Occipital lobe (tissue), 2 donors: ENCODE results near the gene SNX33. TPM values are rescaled to one million over a fixed set of nuclear protein-coding genes. Genes with fewer than 3 reads are reported as not detected.
"Not testable (repeated sequence)": the region's sequence is repeated elsewhere in the genome, so short reads cannot be mapped to it uniquely, and the experiment has no call there.

Experiments
- DNase-seq: peaks from one replicate; lab custom pipeline; 2025; lab: John Stamatoyannopoulos, UW
- total RNA-seq: library from RNA; depleted of rRNA; stranded (reverse); fragments of >200 nt; gene quantifications from one replicate; pipeline ENCODE4 v1.2.3, GENCODE V29; 2014

Gene SNX33
- total RNA-seq, 1 donor from 2014 or later, result 1.4 TPM

- DNase-seq, result no peak
These were observed 34.7 kb downstream of the SNX33 start for GRCh38 chr15:75682181-75683135.

- peak; percentile 25 for DNase-seq
These were observed 36.1 kb downstream of the SNX33 start for GRCh38 chr15:75683646-75684312.

- DNase-seq, result no peak
These were observed 36.9 kb downstream of the SNX33 start for GRCh38 chr15:75684648-75685047.

- DNase-seq, result no peak
These were observed 37.5 kb downstream of the SNX33 start for GRCh38 chr15:75685195-75685594.

- DNase-seq, result peak; percentile 29
These were observed 38.5 kb downstream of the SNX33 start for GRCh38 chr15:75686212-75686642.

- no peak for DNase-seq
These were observed 40.0 kb downstream of the SNX33 start for GRCh38 chr15:75687486-75688277.

GRCh38 chr15:75688278-75688557, 40.5 kb downstream of the SNX33 start:
- no peak for DNase-seq

- DNase-seq, result no peak
These were observed 41.1 kb downstream of the SNX33 start for GRCh38 chr15:75688831-75689230.

- DNase-seq, result not testable (repeated sequence)
These were observed 41.7 kb downstream of the SNX33 start for GRCh38 chr15:75689429-75689828.

GRCh38 chr15:75692311-75692710, 44.6 kb downstream of the SNX33 start:
- DNase-seq, result not testable (repeated sequence)

GRCh38 chr15:75693028-75693427, 45.3 kb downstream of the SNX33 start:
- DNase-seq, result not testable (repeated sequence)

GRCh38 chr15:75693501-75694240, 46.0 kb downstream of the SNX33 start:
- no peak for DNase-seq

- DNase-seq, result peak; percentile 93
These were observed 46.8 kb downstream of the SNX33 start for GRCh38 chr15:75694241-75695182.

- no peak for DNase-seq
These were observed 47.5 kb downstream of the SNX33 start for GRCh38 chr15:75695220-75695619.

GRCh38 chr15:75695634-75696310, 48.1 kb downstream of the SNX33 start:
- no peak for DNase-seq

GRCh38 chr15:75696311-75696720, 48.6 kb downstream of the SNX33 start:
- DNase-seq, result peak; percentile 38

GRCh38 chr15:75696854-75697259, 49.1 kb downstream of the SNX33 start:
- no peak for DNase-seq

GRCh38 chr15:75697523-75697922, 49.8 kb downstream of the SNX33 start:
- no peak for DNase-seq

GRCh38 chr15:75697974-75698747, 50.4 kb downstream of the SNX33 start:
- DNase-seq, result not testable (repeated sequence)
